HepG2 (cell line): ENCODE measurements around the gene AHNAK. TPM values are rescaled to one million over a fixed set of nuclear protein-coding genes. Genes with fewer than 3 reads are reported as not detected.

Experiments
- ATAC-seq: fragments of 200-7000 bp; cut with Tn5 transposase; 3 replicates; pipeline ENCODE4 v1.9.1; 2020; ENCODE audit warnings: mild to moderate bottlenecking, moderate library complexity
- BruUV-seq: library from RNA; stranded (reverse); fragments of 400-500 nt; replicated peaks from 2 replicates; lab custom pipeline; 2021; lab: Mats Ljungman, UMichigan
- CTCF ChIA-PET: fragments of 300-600 bp; formaldehyde crosslinking; extraction: SDS; loops from one replicate; lab custom pipeline; 2021; ENCODE audit warnings: low total read pairs, inconsistent platforms, low intra/inter-chr PET ratio; lab: Yijun Ruan, JAX
- POLR2A ChIA-PET: fragments of 350-600 bp; sonication (Branson Sonifier 250); formaldehyde crosslinking; loops from one replicate; lab custom pipeline; 2020; ENCODE audit warnings: antibody characterized with exemption, inconsistent platforms; lab: Yijun Ruan, JAX
- DNase-seq: peaks from one replicate; pipeline ENCODE4 v3.0.0-alpha.2; 2015; ENCODE audit warnings: low spot score
- FAIRE-seq: peaks from 3 replicates; lab custom pipeline; 2011; peaks lifted over from hg19 to GRCh38; lab: Jason Lieb, UNC
- H2AFZ ChIP-seq: one replicate; pipeline ENCODE4 v1.6.1; 2011; ENCODE audit warnings: low read length, inconsistent platforms
- H3K27ac ChIP-seq: fragments of 300-600 bp; 3 replicates; pipeline ENCODE4 v1.8.0; 2011; ENCODE audit warnings: mixed run types, mild to moderate bottlenecking, mixed read lengths, low read length, inconsistent platforms; ENCODE audit not compliant: insufficient read depth; ENCODE audit errors: extremely low read length
- H3K27me3 ChIP-seq, 2 experiments: fragments of 200-600 bp in 1 of 2; 2 replicates in 1 of 2; 3 replicates in 1 of 2; pipeline versions ENCODE4 v1.6.0 to v1.8.0; 2011; ENCODE audit warnings: low read length in 2 of 2, mild to moderate bottlenecking in 2 of 2, moderate library complexity in 2 of 2, inconsistent platforms in 1 of 2; ENCODE audit not compliant: insufficient read depth in 2 of 2, control insufficient read depth in 1 of 2
- H3K36me3 ChIP-seq, 2 experiments: fragments of 200-600 bp in 1 of 2; replicated peaks in 1 of 2; 2 replicates in 1 of 2; 3 replicates in 1 of 2; pipeline versions ENCODE4 v1.5.1 to v1.8.0; 2011; ENCODE audit warnings: low read length in 2 of 2, inconsistent platforms in 1 of 2; ENCODE audit not compliant: insufficient read depth in 2 of 2, control insufficient read depth in 1 of 2
- H3K4me1 ChIP-seq: 2 replicates; pipeline ENCODE4 v1.5.1; 2012; ENCODE audit warnings: low read length, inconsistent platforms; ENCODE audit not compliant: insufficient read depth
- H3K4me2 ChIP-seq: 2 replicates; pipeline ENCODE4 v1.6.0; 2011; ENCODE audit warnings: low read depth, low read length, inconsistent platforms
- H3K4me3 ChIP-seq, 3 experiments: fragments of 200-600 bp in 1 of 3; sonication (generic), shearing (Covaris generic) in 1 of 3; replicated peaks in 1 of 3; 2 replicates each; pipeline ENCODE4 v1.5.1; 2011 to 2016; ENCODE audit warnings: low read length in 3 of 3, inconsistent platforms in 2 of 3, low read depth in 2 of 3, mild to moderate bottlenecking in 2 of 3, control low read depth in 1 of 3, mixed read lengths in 1 of 3; ENCODE audit not compliant: insufficient read depth in 1 of 3
- H3K79me2 ChIP-seq: one replicate; pipeline ENCODE4 v1.6.1; 2011; ENCODE audit warnings: low read length, inconsistent platforms; ENCODE audit not compliant: insufficient read depth
- H3K9ac ChIP-seq: 2 replicates; pipeline ENCODE4 v1.6.0; 2011; ENCODE audit warnings: mild to moderate bottlenecking, low read depth, low read length, inconsistent platforms; ENCODE audit not compliant: insufficient read depth
- H3K9me3 ChIP-seq: 2 replicates; pipeline ENCODE4 v1.5.1; 2012; ENCODE audit warnings: mild to moderate bottlenecking, low read length
- H4K20me1 ChIP-seq: 2 replicates; pipeline ENCODE4 v1.6.0; 2011; ENCODE audit warnings: inconsistent platforms, mild to moderate bottlenecking, low read length, moderate library complexity; ENCODE audit not compliant: insufficient read depth
- AGO2 ChIP-seq: fragments of 200-400 bp; formaldehyde crosslinking; optimal IDR thresholded peaks from 2 replicates; pipeline ENCODE3; 2017; ENCODE audit warnings: mild to moderate bottlenecking, low read depth, low read length, moderate library complexity
- HNF4A ChIP-seq: sonication (generic); formaldehyde crosslinking; IDR thresholded peaks from 2 replicates; pipeline ENCODE4 v1.4.0; 2020; ENCODE audit warnings: missing genetic modification reagents
- HNRNPL ChIP-seq: fragments of 200-400 bp; formaldehyde crosslinking; IDR thresholded peaks from 2 replicates; pipeline ENCODE4 v1.6.1; 2017; ENCODE audit warnings: mild to moderate bottlenecking, low read depth, low read length
- MTA1 ChIP-seq: sonication (generic); formaldehyde crosslinking; IDR thresholded peaks from 2 replicates; pipeline ENCODE4 v1.4.0; 2020; ENCODE audit warnings: missing genetic modification reagents, mild to moderate bottlenecking, borderline replicate concordance
- RBFOX2 ChIP-seq: fragments of 200-400 bp; formaldehyde crosslinking; IDR thresholded peaks from 2 replicates; pipeline ENCODE4 v1.6.1; 2017; ENCODE audit warnings: low read depth, mild to moderate bottlenecking, low read length
- SP4 ChIP-seq: sonication (generic); formaldehyde crosslinking; IDR thresholded peaks from 2 replicates; pipeline ENCODE4 v1.8.1; 2023; ENCODE audit warnings: mild to moderate bottlenecking, missing genetic modification reagents
- THRA ChIP-seq: sonication (generic); formaldehyde crosslinking; IDR thresholded peaks from 2 replicates; pipeline ENCODE4 v1.4.0; 2020; ENCODE audit warnings: missing genetic modification reagents, borderline replicate concordance
- ZBTB33 ChIP-seq: sonication (generic); formaldehyde crosslinking; IDR thresholded peaks from 2 replicates; pipeline ENCODE4 v1.4.0; 2020; ENCODE audit warnings: missing genetic modification reagents
- ZIK1 ChIP-seq: sonication (generic); formaldehyde crosslinking; IDR thresholded peaks from 2 replicates; pipeline ENCODE4 v1.5.0; 2020; ENCODE audit warnings: mild to moderate bottlenecking, low read depth, missing genetic modification reagents, borderline replicate concordance
- ZNF138 ChIP-seq: sonication (generic); formaldehyde crosslinking; IDR thresholded peaks from 2 replicates; pipeline ENCODE4 v1.5.0; 2020; ENCODE audit warnings: mild to moderate bottlenecking, low read depth, missing genetic modification reagents
- ZNF280B ChIP-seq: sonication (generic); formaldehyde crosslinking; IDR thresholded peaks from 2 replicates; pipeline ENCODE4 v1.5.0; 2020; ENCODE audit warnings: missing genetic modification reagents, mild to moderate bottlenecking, borderline replicate concordance
- ZNF720 ChIP-seq: sonication (generic); formaldehyde crosslinking; IDR thresholded peaks from 2 replicates; pipeline ENCODE4 v1.4.0; 2020; ENCODE audit warnings: missing genetic modification reagents
- WGBS: methylation state at CpG from one replicate; pipeline ENCODE4 v1.1.6; 2017; ENCODE audit warnings: low lambda C conversion rate; 5-methylcytosine and 5-hydroxymethylcytosine counted together
- in situ Hi-C: cut with HindIII; loops from 2 replicates; pipeline ENCODE4 v1.10.0; 2017; ENCODE audit warnings: low pct_unique_long_range_greater_than_20kb; ENCODE audit not compliant: extremely low pct_ligation_motif_present
- intact Hi-C: fragments of 100-400 bp; cut with micrococcal nuclease; formaldehyde crosslinking; loops from one replicate; pipeline ENCODE4 v1.10.0; 2022; ENCODE audit not compliant: unreplicated experiment
- polyA plus RNA-seq, 8 experiments: library from polyadenylated mRNA; depleted of rRNA in 3 of 8; stranded (reverse) in 7 of 8; unstranded in 1 of 8; fragments of >200 nt; fragmentation: Illumina TruSeq in 4 of 8; extraction: Trizol in 4 of 8; gene quantifications; 2 replicates each; pipeline versions ENCODE4 v1.2.1 to v1.2.3, GENCODE V29; 2011 to 2016; ENCODE audit warnings: low read depth in 4 of 8, missing spikeins in 1 of 8, mixed read lengths in 1 of 8; ENCODE audit not compliant: insufficient read depth in 1 of 8
- total RNA-seq, 5 experiments: library from RNA; depleted of rRNA; stranded (reverse); fragments of >200 nt; fragmentation: Illumina TruSeq; extraction: Trizol; gene quantifications; 2 replicates each; pipeline ENCODE4 v1.2.3, GENCODE V29; 2016; ENCODE audit warnings: low read depth in 1 of 5

AHNAK gene
- total and polyA plus RNA-seq, 2 of the 13 experiments (the other 11 are each of a cell fraction or from before 2014, with no cell fraction given), result 23.4 to 25.0 TPM

- H4K20me1 ChIP-seq, result peaks cover 8% of the 10 kb centered on the region; the same call in 1 of the 2 replicates
- no peaks in the 10 kb centered on the region for H3K9me3 ChIP-seq
- intact Hi-C loops, result no loop called here
- FAIRE-seq, result no peak
- no peaks in the 10 kb centered on the region; a peak in 1 of 5 replicates for H3K27me3 ChIP-seq
- H3K36me3 ChIP-seq, result peaks cover 16 to 47% of the 10 kb centered on the region in 2 experiments
- H3K4me3 ChIP-seq, result peak overlapping the region in 1 of 3 experiments; percentile 83; a peak in 2 of 6 replicates
- ChIA-PET POLR2A (interaction anchor here (1.0 to 5.0 kb wide), 3 partner anchors 15 to 45 kb away, joined by 3 to 160 read pairs (median 45); partner anchors contain the start of genes AHNAK, B3GAT3 and TUT1), CTCF (no interaction called here)
- ATAC-seq, result no peak
- no peak for DNase-seq
- no peak for TF ChIP-seq ZNF280B (CRISPR knock-in tag)
- peaks cover 43% of the 10 kb centered on the region for H3K4me1 ChIP-seq
- no peak overlapping the region for H2AFZ ChIP-seq
- BruUV-seq, result no TSS peak
- in situ Hi-C loops, result no loop called here
- 99% methylated on average over 14 of the region's 14 CpGs for WGBS
- peak overlapping the region; percentile 89 for H3K4me2 ChIP-seq
- peak overlapping the region; percentile 98; the same call in 1 of the 2 replicates for H3K9ac ChIP-seq
- peaks cover 48% of the 10 kb centered on the region for H3K79me2 ChIP-seq
- no peak overlapping the region for H3K27ac ChIP-seq
Observed at GRCh38 chr11:62575837-62576236, 29.2 kb upstream of the AHNAK start.

GRCh38 chr11:62575156-62575555, 28.6 kb upstream of the AHNAK start:
- intact Hi-C loops (no loop called here), in situ Hi-C loops (no loop called here)
- peaks cover 8% of the 10 kb centered on the region; the same call in 1 of the 2 replicates for H4K20me1 ChIP-seq
- no TSS peak for BruUV-seq
- ChIA-PET POLR2A (interaction anchor here (1.0 to 5.0 kb wide), 7 partner anchors 16 to 266 kb away, joined by 3 to 160 read pairs (median 13); partner anchors contain the start of genes AHNAK, B3GAT3, C11orf98 and CSKMT), CTCF (no interaction called here)
- FAIRE-seq (no peak), DNase-seq (no peak), ATAC-seq (no peak)
- H3K9ac ChIP-seq, result peak overlapping the region; percentile 98
- peak overlapping the region; percentile 74 to 83 (median 77) for H3K4me3 ChIP-seq
- H3K9me3 ChIP-seq, result no peaks in the 10 kb centered on the region
- H3K4me2 ChIP-seq, result peak overlapping the region; percentile 89
- H3K36me3 ChIP-seq, result peaks cover 15 to 52% of the 10 kb centered on the region in 2 experiments
- peaks cover 55% of the 10 kb centered on the region for H3K79me2 ChIP-seq
- H2AFZ ChIP-seq, result no peak overlapping the region
- H3K27me3 ChIP-seq, result no peaks in the 10 kb centered on the region; a peak in 1 of 5 replicates
- peak overlapping the region; percentile 85 for H3K27ac ChIP-seq
- WGBS, result 87% methylated on average over 17 of the region's 17 CpGs
- peaks cover 50% of the 10 kb centered on the region for H3K4me1 ChIP-seq
- TF ChIP-seq ZBTB33 (CRISPR knock-in tag) (0 out of 2 replicates have a peak, but pooled peaks have one; percentile 8), MTA1 (0 out of 2 replicates have a peak, but pooled peaks have one; percentile 15), SP4 (CRISPR knock-in tag) (peak; percentile 7; the same call in 1 of the 2 replicates), HNF4A (CRISPR knock-in tag) (no peak), ZIK1 (0 out of 2 replicates have a peak, but pooled peaks have one; percentile 24), AGO2 (peak; percentile 56), ZNF138 (CRISPR knock-in tag) (0 out of 2 replicates have a peak, but pooled peaks have one; percentile 24), ZNF720 (no peak), THRA (CRISPR knock-in tag) (no peak), HNRNPL (peak; percentile 82), RBFOX2 (peak; percentile 71)
